ENCODE data around the gene KIAA1328.

KIAA1328 gene

DNA sequence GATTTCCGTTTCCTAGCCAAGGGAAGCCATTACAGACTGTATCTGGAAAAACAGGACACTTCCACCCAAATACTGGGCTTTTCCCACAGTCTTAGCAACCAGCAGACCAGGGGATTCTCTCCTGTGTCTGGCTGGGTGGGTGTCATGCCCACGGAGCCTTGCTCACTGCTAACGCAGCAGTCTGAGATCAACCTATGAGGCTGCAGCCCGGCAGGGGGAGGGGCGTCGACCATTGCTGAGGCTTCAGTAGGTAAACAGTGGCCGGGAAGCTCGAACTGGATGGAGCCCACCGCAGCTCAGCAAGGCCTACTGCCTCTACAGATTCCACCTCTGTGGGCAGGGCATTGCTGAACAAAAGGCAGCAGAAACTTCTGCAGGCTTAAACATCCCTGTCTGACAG, 131.1 kb downstream of the KIAA1328 start:
- Histone ChIP-seq H3K27me3 (ENCODE audit: control insufficient read depth, insufficient read depth, low read length) (no peaks in the 10 kb centered on the region), H3K36me3 (ENCODE audit: control insufficient read depth, low read depth, low read length) (no peaks in the 10 kb centered on the region), H3K9ac (ENCODE audit: low read length) (no peak overlapping the region), H3K4me1 (ENCODE audit: control insufficient read depth, low read depth, low read length) (no peaks in the 10 kb centered on the region), H3K27ac (ENCODE audit: low read length) (no peak overlapping the region), H3K9me3 (ENCODE audit: control insufficient read depth, low read depth, low read length) (peaks cover 6% of the 10 kb centered on the region), H3K4me3 (ENCODE audit: low read length) (no peak overlapping the region)

DNA sequence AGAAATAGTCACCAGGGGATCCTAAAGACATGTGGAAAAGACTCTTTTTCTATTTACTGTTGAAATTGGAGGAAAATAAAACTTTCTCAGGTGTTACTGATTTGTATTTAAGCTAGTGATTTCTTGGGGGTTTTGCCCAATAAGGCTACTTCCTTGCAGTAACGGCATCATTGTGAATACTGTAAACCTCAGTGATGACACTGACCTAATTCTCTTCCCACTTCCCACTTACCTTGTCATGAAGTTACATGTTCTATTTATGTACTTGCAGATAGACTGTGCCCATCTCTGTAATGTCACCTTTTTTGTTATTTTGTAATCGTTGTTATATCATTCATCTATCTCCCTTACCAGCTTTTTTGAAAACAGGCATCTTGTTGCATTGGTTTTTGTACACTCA, 134.5 kb downstream of the KIAA1328 start:
- Histone ChIP-seq H3K36me3 (ENCODE audit: control insufficient read depth, low read depth, low read length) (no peaks in the 10 kb centered on the region), H3K9ac (ENCODE audit: low read length) (no peak overlapping the region), H3K9me3 (ENCODE audit: control insufficient read depth, low read depth, low read length) (peaks cover 6% of the 10 kb centered on the region), H3K27me3 (ENCODE audit: control insufficient read depth, insufficient read depth, low read length) (no peaks in the 10 kb centered on the region), H3K4me1 (ENCODE audit: control insufficient read depth, low read depth, low read length) (no peaks in the 10 kb centered on the region), H3K4me3 (ENCODE audit: low read length) (no peak overlapping the region), H3K27ac (ENCODE audit: low read length) (no peak overlapping the region)

DNA sequence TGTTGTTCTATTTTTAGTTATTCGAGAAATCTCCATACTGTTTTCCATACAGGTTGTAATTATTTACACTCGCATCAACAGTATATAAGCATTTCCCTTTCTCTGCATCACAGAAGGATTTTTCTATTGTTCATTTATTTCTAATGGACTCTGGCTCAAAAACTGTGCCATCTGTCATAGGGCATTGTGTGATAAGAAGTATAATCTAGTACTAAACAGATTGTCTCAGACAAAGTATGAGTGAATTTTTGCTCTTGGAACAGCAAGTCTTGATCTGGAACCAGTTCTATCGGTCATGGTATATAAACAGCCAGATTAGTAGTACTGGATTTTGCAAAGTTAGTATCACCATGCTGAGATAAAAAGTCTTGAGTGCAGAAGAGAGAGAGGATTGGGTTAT, 145.8 kb downstream of the KIAA1328 start:
- no peaks in the 10 kb centered on the region for H3K4me1 ChIP-seq (ENCODE audit: control insufficient read depth, low read depth, low read length)
- no peaks in the 10 kb centered on the region for H3K36me3 ChIP-seq (ENCODE audit: control insufficient read depth, low read depth, low read length)
- H3K4me3 ChIP-seq (ENCODE audit: low read length), result no peak overlapping the region
- no peaks in the 10 kb centered on the region for H3K9me3 ChIP-seq (ENCODE audit: control insufficient read depth, low read depth, low read length)
- no peaks in the 10 kb centered on the region for H3K27me3 ChIP-seq (ENCODE audit: control insufficient read depth, insufficient read depth, low read length)
- H3K9ac ChIP-seq (ENCODE audit: low read length), result no peak overlapping the region
- no peak overlapping the region for H3K27ac ChIP-seq (ENCODE audit: low read length)

DNA sequence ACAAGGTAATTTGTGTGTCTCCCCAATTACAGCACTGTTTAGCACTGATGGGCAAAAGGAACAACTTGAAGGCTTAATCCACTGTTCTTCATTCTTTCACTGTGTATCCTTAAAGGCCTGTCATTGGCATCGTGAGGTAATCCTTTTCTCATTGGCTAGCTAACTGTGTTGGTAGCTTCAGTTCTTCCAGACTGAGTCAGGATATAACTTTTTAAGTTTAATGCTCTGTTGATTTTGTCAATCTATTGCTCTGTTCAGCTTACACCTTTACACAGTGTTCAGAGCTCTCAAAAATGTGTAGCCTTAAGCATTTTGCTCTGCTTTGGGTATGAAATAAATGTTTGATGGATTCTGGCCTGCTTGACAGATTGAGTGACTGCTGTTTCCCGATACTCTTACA, 148.2 kb downstream of the KIAA1328 start:
- no peak overlapping the region for H3K4me3 ChIP-seq (ENCODE audit: low read length)
- H3K27me3 ChIP-seq (ENCODE audit: control insufficient read depth, insufficient read depth, low read length), result no peaks in the 10 kb centered on the region
- H3K4me1 ChIP-seq (ENCODE audit: control insufficient read depth, low read depth, low read length), result no peaks in the 10 kb centered on the region
- no peaks in the 10 kb centered on the region for H3K36me3 ChIP-seq (ENCODE audit: control insufficient read depth, low read depth, low read length)
- H3K9me3 ChIP-seq (ENCODE audit: control insufficient read depth, low read depth, low read length), result no peaks in the 10 kb centered on the region
- H3K27ac ChIP-seq (ENCODE audit: low read length), result no peak overlapping the region
- H3K9ac ChIP-seq (ENCODE audit: low read length), result no peak overlapping the region

DNA sequence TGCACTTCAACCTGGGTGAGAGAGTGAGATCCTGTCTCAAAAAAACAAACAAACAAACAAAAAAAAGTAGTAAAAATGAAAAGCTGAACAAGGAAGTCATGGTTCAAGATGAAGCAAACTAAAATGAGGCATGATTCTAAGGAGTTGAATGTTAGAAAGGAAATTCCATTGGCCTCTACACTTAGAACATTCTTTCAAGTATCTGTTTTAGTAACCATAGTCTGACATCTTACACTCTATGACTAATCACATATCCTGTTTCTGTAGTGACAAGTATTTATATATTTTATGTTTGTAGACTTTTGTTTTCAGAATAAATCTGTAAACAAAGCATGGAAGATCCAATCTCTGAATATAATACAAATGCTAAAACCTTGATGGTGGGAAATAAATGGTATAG, 164.1 kb downstream of the KIAA1328 start:
- Histone ChIP-seq H3K9ac (ENCODE audit: low read length) (no peak overlapping the region), H3K4me1 (ENCODE audit: control insufficient read depth, low read depth, low read length) (no peaks in the 10 kb centered on the region), H3K36me3 (ENCODE audit: control insufficient read depth, low read depth, low read length) (no peaks in the 10 kb centered on the region), H3K4me3 (ENCODE audit: low read length) (no peak overlapping the region), H3K27me3 (ENCODE audit: control insufficient read depth, insufficient read depth, low read length) (no peaks in the 10 kb centered on the region), H3K27ac (ENCODE audit: low read length) (no peak overlapping the region), H3K9me3 (ENCODE audit: control insufficient read depth, low read depth, low read length) (no peaks in the 10 kb centered on the region)

DNA sequence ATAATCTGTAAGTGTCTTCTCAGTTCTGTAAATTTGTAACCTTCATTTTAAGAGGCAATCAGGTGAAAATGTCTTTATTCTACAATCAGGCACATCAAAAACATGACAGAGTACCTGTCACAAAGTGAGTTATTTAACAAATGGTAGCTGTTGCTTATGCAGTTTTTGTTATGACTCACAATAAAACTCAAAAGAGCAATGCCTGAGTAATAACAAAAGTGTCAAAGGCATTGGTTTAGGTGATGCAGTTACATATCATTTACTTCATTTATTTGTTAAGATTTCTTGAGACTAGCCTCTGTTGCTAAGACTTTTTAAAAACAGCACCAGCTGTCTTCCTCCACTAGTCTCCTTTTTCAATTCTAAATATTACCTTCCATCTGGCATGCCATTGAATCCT, 177.8 kb downstream of the KIAA1328 start:
- Histone ChIP-seq H3K4me1 (ENCODE audit: control insufficient read depth, low read depth, low read length) (no peaks in the 10 kb centered on the region), H3K27ac (ENCODE audit: low read length) (no peak overlapping the region), H3K36me3 (ENCODE audit: control insufficient read depth, low read depth, low read length) (no peaks in the 10 kb centered on the region), H3K9ac (ENCODE audit: low read length) (no peak overlapping the region), H3K4me3 (ENCODE audit: low read length) (no peak overlapping the region), H3K9me3 (ENCODE audit: control insufficient read depth, low read depth, low read length) (no peaks in the 10 kb centered on the region), H3K27me3 (ENCODE audit: control insufficient read depth, insufficient read depth, low read length) (no peaks in the 10 kb centered on the region)

DNA sequence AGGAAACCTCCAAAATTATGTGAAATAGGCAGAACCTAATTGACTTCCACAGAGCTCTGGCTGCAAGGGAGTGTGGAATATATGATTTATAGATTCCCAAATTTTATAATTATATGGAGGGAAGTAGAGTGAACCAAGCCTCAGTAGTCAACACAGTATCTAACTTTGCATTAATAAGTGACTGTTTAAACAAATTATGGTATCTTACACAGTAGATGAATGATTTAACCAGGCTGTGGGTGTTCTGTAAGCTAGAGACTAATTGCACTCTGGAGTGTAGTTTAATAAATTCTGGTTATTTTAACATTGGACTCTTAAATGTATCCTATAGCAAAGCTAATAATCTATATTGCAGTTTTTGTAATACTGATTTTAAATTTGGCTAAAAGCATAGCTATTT, 183.5 kb downstream of the KIAA1328 start:
- Histone ChIP-seq H3K9ac (ENCODE audit: low read length) (no peak overlapping the region), H3K36me3 (ENCODE audit: control insufficient read depth, low read depth, low read length) (no peaks in the 10 kb centered on the region), H3K4me3 (ENCODE audit: low read length) (no peak overlapping the region), H3K9me3 (ENCODE audit: control insufficient read depth, low read depth, low read length) (no peaks in the 10 kb centered on the region), H3K27me3 (ENCODE audit: control insufficient read depth, insufficient read depth, low read length) (no peaks in the 10 kb centered on the region), H3K27ac (ENCODE audit: low read length) (no peak overlapping the region), H3K4me1 (ENCODE audit: control insufficient read depth, low read depth, low read length) (no peaks in the 10 kb centered on the region)

DNA sequence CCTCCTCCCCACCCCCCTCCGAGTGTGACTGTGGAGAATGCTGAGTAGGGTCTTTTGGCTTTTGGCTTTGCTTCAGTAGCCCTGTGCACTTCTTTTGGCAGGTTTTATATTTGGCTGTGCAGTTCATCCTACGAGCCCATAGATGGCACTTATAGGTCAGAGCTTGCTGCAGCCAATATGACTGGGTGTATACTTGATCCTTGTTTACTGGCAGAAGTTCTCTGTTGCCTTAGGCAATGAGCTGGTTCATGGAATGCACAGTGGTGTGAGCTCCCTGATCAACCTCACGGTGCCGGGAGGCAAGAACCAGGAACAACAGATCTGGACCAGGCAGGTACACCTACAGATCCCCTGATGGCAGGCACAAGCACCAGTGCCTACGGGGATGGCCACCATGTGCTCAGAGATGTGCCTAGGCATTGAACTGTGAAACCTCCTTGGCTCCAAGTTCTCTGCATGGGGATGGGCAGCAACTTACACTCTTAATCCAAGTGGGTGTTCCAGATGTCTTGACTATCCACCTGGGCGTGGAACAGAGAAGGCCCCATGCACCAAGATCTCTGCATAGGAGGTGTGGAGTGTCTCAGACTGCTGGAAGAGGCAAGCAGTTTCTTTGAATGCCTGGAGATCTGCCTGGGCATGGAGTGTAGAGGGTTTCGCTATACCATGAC, 190.4 kb downstream of the KIAA1328 start:
- no peaks in the 10 kb centered on the region for H3K4me1 ChIP-seq (ENCODE audit: control insufficient read depth, low read depth, low read length)
- no peaks in the 10 kb centered on the region for H3K27me3 ChIP-seq (ENCODE audit: control insufficient read depth, insufficient read depth, low read length)
- H3K36me3 ChIP-seq (ENCODE audit: control insufficient read depth, low read depth, low read length), result no peaks in the 10 kb centered on the region
- H3K27ac ChIP-seq (ENCODE audit: low read length), result no peak overlapping the region
- no peak overlapping the region for H3K4me3 ChIP-seq (ENCODE audit: low read length)
- H3K9ac ChIP-seq (ENCODE audit: low read length), result no peak overlapping the region
- no peaks in the 10 kb centered on the region for H3K9me3 ChIP-seq (ENCODE audit: control insufficient read depth, low read depth, low read length)

DNA sequence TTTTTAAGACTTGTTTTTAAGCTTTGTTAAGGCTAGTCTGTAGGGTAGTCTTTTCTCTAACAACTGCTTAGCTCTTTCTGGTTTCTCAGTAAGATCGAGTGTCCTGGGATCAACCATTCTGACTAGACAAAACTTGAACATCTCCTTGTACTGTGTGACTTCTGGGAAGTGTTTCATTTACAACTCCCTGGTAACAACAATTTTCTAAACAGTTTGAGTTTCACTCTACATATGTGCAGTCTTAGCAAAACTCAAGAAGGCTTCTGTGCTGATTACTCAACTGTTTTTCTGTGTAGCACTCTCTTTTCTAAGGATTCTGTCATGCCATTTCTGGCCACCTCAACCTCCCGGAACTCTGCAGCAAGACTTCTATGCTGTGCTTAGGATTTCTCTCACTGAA, 204.5 kb downstream of the KIAA1328 start:
- Histone ChIP-seq H3K27ac (ENCODE audit: low read length) (no peak overlapping the region), H3K9ac (ENCODE audit: low read length) (no peak overlapping the region), H3K4me1 (ENCODE audit: control insufficient read depth, low read depth, low read length) (peaks cover 6% of the 10 kb centered on the region), H3K27me3 (ENCODE audit: control insufficient read depth, insufficient read depth, low read length) (no peaks in the 10 kb centered on the region), H3K36me3 (ENCODE audit: control insufficient read depth, low read depth, low read length) (no peaks in the 10 kb centered on the region), H3K4me3 (ENCODE audit: low read length) (no peak overlapping the region), H3K9me3 (ENCODE audit: control insufficient read depth, low read depth, low read length) (no peaks in the 10 kb centered on the region)

DNA sequence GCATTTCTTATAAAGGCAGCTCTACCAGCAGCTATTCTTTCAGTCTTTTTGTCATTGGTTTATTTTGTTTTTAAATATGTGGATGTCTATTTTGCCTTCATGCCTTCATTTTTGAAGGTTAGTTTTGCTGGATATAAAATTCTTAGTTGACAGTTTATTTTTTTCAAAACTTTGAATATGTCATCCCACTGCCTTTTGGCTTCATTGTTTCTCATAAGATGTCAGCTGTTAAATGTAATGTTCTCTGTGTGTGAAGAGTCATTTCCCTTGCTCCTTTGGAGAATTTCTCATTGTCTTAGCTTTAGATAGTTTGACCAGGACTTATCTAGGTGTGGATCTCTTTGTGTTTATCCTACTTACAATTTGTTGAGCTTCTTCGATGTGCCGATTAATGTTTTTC, 213.5 kb downstream of the KIAA1328 start:
- no peak overlapping the region for H3K27ac ChIP-seq (ENCODE audit: low read length)
- peaks cover 4% of the 10 kb centered on the region for H3K4me1 ChIP-seq (ENCODE audit: control insufficient read depth, low read depth, low read length)
- H3K27me3 ChIP-seq (ENCODE audit: control insufficient read depth, insufficient read depth, low read length), result no peaks in the 10 kb centered on the region
- H3K4me3 ChIP-seq (ENCODE audit: low read length), result no peak overlapping the region
- peaks cover 19% of the 10 kb centered on the region for H3K9me3 ChIP-seq (ENCODE audit: control insufficient read depth, low read depth, low read length)
- H3K9ac ChIP-seq (ENCODE audit: low read length), result no peak overlapping the region
- no peaks in the 10 kb centered on the region for H3K36me3 ChIP-seq (ENCODE audit: control insufficient read depth, low read depth, low read length)

DNA sequence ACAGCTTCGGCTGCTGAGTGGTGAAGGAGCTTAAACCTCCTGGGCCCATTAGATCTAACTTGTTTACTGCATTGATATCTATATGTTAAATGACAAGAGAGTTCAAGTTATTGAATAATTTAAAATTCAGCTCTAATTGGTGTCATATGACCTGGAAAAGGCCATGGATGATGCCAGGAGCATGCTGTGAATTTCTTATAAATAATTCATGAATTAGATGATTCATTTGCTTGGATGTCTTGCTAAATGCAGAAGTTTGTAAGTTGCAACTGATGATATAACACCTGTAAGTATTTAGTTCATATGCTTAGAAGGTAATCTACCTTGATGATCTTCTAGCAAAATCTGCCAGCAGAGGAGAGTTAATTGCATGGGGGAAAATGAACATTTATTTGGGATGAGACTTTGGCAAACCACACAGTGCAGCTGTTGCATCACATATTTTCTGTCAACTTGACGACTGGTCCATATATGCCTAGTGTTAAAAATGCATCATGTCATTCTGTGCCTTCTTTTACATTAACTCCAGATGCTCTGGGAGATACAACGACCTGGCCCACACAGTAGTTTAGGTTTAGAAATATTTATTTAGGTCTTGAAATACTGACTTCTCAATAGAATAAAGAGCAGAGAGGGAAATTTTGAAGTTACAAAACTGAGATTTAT, 226.3 kb downstream of the KIAA1328 start:
- Histone ChIP-seq H3K4me3 (ENCODE audit: low read length) (no peak overlapping the region), H3K36me3 (ENCODE audit: control insufficient read depth, low read depth, low read length) (no peaks in the 10 kb centered on the region), H3K9ac (ENCODE audit: low read length) (no peak overlapping the region), H3K4me1 (ENCODE audit: control insufficient read depth, low read depth, low read length) (peaks cover 4% of the 10 kb centered on the region), H3K27me3 (ENCODE audit: control insufficient read depth, insufficient read depth, low read length) (no peaks in the 10 kb centered on the region), H3K9me3 (ENCODE audit: control insufficient read depth, low read depth, low read length) (no peaks in the 10 kb centered on the region), H3K27ac (ENCODE audit: low read length) (no peak overlapping the region)

DNA sequence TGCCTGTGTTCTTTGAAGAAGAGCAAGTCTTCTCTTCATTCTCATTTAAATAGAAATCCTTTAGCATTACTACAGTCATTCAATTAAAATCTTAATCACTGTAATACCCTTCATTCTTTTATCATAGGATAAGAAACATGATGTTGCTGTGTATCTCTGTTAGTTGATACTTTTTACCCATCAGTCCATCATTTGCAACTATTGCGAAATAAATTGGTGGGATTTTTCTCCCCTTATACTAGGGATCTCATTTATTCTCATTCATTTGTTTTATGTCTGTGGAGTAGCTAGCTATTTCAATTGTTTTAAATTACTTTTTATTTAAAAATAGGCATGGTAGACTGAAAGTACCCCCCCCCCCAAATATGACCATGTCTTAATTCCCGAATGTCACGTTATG, 235.3 kb downstream of the KIAA1328 start:
- no peak overlapping the region for H3K27ac ChIP-seq (ENCODE audit: low read length)
- no peaks in the 10 kb centered on the region for H3K27me3 ChIP-seq (ENCODE audit: control insufficient read depth, insufficient read depth, low read length)
- H3K4me1 ChIP-seq (ENCODE audit: control insufficient read depth, low read depth, low read length), result no peaks in the 10 kb centered on the region
- no peaks in the 10 kb centered on the region for H3K9me3 ChIP-seq (ENCODE audit: control insufficient read depth, low read depth, low read length)
- no peaks in the 10 kb centered on the region for H3K36me3 ChIP-seq (ENCODE audit: control insufficient read depth, low read depth, low read length)
- H3K4me3 ChIP-seq (ENCODE audit: low read length), result no peak overlapping the region
- H3K9ac ChIP-seq (ENCODE audit: low read length), result no peak overlapping the region
